HL-60 (cell line): ENCODE data around the gene AFG3L2.

ENCODE experiments used
- GABPA ChIP-seq: IDR thresholded peaks from 2 replicates; pipeline ENCODE4 v1.6.1; 2012; ENCODE audit warnings: low read depth
- POLR2AphosphoS5 ChIP-seq: IDR thresholded peaks from 2 replicates; pipeline ENCODE4 v1.6.1; 2012; ENCODE audit warnings: low read depth
- SPI1 ChIP-seq: IDR thresholded peaks from 2 replicates; pipeline ENCODE4 v1.6.1; 2012; ENCODE audit warnings: low read depth, mild to moderate bottlenecking, borderline replicate concordance
- TF ChIP-seq, protein P1 (sequence below): IDR thresholded peaks from one replicate; pipeline ENCODE4 v1.5.1; 2011; ENCODE audit warnings: low read length, control low read depth, inconsistent platforms; ENCODE audit not compliant: insufficient read depth
- TF ChIP-seq, protein P2 (sequence below): IDR thresholded peaks from 2 replicates; pipeline ENCODE4 v1.6.1; 2012; ENCODE audit warnings: low read depth; ENCODE audit not compliant: insufficient replicate concordance

DNA sequence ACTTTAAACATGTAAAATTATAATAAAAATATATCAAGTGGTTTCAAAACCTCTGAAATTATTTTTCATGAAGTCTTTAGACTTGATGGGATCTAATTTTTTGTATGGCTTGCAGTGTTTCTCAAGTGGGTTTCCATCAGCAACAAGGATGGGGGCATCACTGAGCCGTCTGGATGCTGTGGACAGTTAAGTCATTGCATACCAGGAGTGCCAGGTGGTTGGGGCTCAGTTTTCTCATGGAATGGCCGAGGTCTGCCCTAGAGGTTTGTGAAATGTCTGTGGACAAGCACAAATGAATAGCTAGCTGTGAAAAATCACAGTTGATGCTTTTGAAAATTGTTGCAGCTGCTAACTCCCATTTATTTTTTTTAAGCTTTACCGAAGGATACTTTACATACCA, 32.4 kb upstream of the AFG3L2 start:
- TF ChIP-seq POLR2AphosphoS5: no peak
- TF ChIP-seq, protein P1, sequence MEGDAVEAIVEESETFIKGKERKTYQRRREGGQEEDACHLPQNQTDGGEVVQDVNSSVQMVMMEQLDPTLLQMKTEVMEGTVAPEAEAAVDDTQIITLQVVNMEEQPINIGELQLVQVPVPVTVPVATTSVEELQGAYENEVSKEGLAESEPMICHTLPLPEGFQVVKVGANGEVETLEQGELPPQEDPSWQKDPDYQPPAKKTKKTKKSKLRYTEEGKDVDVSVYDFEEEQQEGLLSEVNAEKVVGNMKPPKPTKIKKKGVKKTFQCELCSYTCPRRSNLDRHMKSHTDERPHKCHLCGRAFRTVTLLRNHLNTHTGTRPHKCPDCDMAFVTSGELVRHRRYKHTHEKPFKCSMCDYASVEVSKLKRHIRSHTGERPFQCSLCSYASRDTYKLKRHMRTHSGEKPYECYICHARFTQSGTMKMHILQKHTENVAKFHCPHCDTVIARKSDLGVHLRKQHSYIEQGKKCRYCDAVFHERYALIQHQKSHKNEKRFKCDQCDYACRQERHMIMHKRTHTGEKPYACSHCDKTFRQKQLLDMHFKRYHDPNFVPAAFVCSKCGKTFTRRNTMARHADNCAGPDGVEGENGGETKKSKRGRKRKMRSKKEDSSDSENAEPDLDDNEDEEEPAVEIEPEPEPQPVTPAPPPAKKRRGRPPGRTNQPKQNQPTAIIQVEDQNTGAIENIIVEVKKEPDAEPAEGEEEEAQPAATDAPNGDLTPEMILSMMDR: no peak
- TF ChIP-seq, protein P2, sequence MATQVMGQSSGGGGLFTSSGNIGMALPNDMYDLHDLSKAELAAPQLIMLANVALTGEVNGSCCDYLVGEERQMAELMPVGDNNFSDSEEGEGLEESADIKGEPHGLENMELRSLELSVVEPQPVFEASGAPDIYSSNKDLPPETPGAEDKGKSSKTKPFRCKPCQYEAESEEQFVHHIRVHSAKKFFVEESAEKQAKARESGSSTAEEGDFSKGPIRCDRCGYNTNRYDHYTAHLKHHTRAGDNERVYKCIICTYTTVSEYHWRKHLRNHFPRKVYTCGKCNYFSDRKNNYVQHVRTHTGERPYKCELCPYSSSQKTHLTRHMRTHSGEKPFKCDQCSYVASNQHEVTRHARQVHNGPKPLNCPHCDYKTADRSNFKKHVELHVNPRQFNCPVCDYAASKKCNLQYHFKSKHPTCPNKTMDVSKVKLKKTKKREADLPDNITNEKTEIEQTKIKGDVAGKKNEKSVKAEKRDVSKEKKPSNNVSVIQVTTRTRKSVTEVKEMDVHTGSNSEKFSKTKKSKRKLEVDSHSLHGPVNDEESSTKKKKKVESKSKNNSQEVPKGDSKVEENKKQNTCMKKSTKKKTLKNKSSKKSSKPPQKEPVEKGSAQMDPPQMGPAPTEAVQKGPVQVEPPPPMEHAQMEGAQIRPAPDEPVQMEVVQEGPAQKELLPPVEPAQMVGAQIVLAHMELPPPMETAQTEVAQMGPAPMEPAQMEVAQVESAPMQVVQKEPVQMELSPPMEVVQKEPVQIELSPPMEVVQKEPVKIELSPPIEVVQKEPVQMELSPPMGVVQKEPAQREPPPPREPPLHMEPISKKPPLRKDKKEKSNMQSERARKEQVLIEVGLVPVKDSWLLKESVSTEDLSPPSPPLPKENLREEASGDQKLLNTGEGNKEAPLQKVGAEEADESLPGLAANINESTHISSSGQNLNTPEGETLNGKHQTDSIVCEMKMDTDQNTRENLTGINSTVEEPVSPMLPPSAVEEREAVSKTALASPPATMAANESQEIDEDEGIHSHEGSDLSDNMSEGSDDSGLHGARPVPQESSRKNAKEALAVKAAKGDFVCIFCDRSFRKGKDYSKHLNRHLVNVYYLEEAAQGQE: no peak
- no peak for TF ChIP-seq GABPA
- no peak for TF ChIP-seq SPI1
